OCI-LY7 (cell line): ENCODE results near the gene DRAM1.

ENCODE experiments used
- EZH2phosphoT487 ChIP-seq: fragments of 200-600 bp; sonication (generic); IDR thresholded peaks from 2 replicates; pipeline ENCODE4 v1.6.1; 2018; ENCODE audit warnings: low read depth, borderline replicate concordance, mild to moderate bottlenecking, mixed run types, antibody characterized with exemption, low read length, moderate library complexity, mixed read lengths
- TF ChIP-seq, protein P1 (sequence below): fragments of 200-600 bp; sonication (generic); conservative IDR thresholded peaks from 2 replicates; pipeline ENCODE4 v1.5.1; 2014; ENCODE audit warnings: mild to moderate bottlenecking, antibody characterized with exemption, low read length, moderate library complexity, mixed read lengths

DNA sequence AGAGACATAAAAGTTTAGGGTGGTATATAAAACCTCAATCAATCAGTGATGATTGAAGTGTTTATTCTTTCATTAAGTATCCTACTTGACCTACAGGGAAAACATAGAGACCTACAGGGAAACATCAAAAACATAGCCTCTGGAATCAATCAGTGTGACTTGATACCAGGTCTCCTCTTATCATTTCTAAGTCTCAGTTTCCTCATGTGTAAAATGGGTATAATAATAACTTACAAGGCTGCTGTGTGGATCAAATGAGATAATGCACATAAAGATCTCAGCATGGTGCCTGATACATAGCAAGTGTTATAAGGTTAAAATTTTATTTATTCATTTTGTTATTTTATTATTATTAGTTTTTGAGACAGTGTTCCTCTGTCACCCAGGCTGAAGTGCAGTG, 24.4 kb upstream of the DRAM1 start:
- TF ChIP-seq, protein P1, sequence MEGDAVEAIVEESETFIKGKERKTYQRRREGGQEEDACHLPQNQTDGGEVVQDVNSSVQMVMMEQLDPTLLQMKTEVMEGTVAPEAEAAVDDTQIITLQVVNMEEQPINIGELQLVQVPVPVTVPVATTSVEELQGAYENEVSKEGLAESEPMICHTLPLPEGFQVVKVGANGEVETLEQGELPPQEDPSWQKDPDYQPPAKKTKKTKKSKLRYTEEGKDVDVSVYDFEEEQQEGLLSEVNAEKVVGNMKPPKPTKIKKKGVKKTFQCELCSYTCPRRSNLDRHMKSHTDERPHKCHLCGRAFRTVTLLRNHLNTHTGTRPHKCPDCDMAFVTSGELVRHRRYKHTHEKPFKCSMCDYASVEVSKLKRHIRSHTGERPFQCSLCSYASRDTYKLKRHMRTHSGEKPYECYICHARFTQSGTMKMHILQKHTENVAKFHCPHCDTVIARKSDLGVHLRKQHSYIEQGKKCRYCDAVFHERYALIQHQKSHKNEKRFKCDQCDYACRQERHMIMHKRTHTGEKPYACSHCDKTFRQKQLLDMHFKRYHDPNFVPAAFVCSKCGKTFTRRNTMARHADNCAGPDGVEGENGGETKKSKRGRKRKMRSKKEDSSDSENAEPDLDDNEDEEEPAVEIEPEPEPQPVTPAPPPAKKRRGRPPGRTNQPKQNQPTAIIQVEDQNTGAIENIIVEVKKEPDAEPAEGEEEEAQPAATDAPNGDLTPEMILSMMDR, result no peak
- no peak for TF ChIP-seq EZH2phosphoT487
